ENCODE results near the gene MYO15A. TPM values are rescaled to one million over a fixed set of nuclear protein-coding genes. Genes with fewer than 3 reads are reported as not detected.

The MYO15A gene
- total RNA-seq, 1 donor from 2014 or later: 0.33 TPM

- DNase-seq (ENCODE audit: low read depth): no peak
- Histone ChIP-seq H3K27me3 (ENCODE audit: control insufficient read depth, insufficient read depth, low read length) (no peaks in the 10 kb centered on the region), H3K4me3 (ENCODE audit: low read depth, low read length) (no peak overlapping the region), H3K36me3 (ENCODE audit: control insufficient read depth, insufficient read depth, low read length) (no peaks in the 10 kb centered on the region)
- TF ChIP-seq CTCF (IDR thresholded peaks at IDR 0.05; ENCODE audit: insufficient read depth, low read length, poor library complexity, severe bottlenecking): peak; percentile 98
These were observed 109.0 kb downstream of the MYO15A start for GRCh38 chr17:18217412-18218015.

- no peaks in the 10 kb centered on the region for H3K36me3 ChIP-seq (ENCODE audit: control insufficient read depth, insufficient read depth, low read length)
- TF ChIP-seq CTCF (IDR thresholded peaks at IDR 0.05; ENCODE audit: insufficient read depth, low read length, poor library complexity, severe bottlenecking): no peak
- no peak for DNase-seq (ENCODE audit: low read depth)
- H3K27me3 ChIP-seq (ENCODE audit: control insufficient read depth, insufficient read depth, low read length): no peaks in the 10 kb centered on the region
- no peak overlapping the region for H3K4me3 ChIP-seq (ENCODE audit: low read depth, low read length)
These were observed 110.3 kb downstream of the MYO15A start for GRCh38 chr17:18218756-18219415.

GRCh38 chr17:18224053-18224386 is 115.5 kb downstream of the MYO15A start:
- TF ChIP-seq CTCF (IDR thresholded peaks at IDR 0.05; ENCODE audit: insufficient read depth, low read length, poor library complexity, severe bottlenecking): no peak
- Histone ChIP-seq H3K36me3 (ENCODE audit: control insufficient read depth, insufficient read depth, low read length) (no peaks in the 10 kb centered on the region), H3K27me3 (ENCODE audit: control insufficient read depth, insufficient read depth, low read length) (no peaks in the 10 kb centered on the region), H3K4me3 (ENCODE audit: low read depth, low read length) (no peak overlapping the region)
- DNase-seq (ENCODE audit: low read depth): no peak

GRCh38 chr17:18224387-18225120 is 116.0 kb downstream of the MYO15A start:
- DNase-seq (ENCODE audit: low read depth): no peak
- H3K4me3 ChIP-seq (ENCODE audit: low read depth, low read length): peak overlapping the region; percentile 7
- no peaks in the 10 kb centered on the region for H3K36me3 ChIP-seq (ENCODE audit: control insufficient read depth, insufficient read depth, low read length)
- no peaks in the 10 kb centered on the region for H3K27me3 ChIP-seq (ENCODE audit: control insufficient read depth, insufficient read depth, low read length)
- TF ChIP-seq CTCF (IDR thresholded peaks at IDR 0.05; ENCODE audit: insufficient read depth, low read length, poor library complexity, severe bottlenecking): no peak

DNA sequence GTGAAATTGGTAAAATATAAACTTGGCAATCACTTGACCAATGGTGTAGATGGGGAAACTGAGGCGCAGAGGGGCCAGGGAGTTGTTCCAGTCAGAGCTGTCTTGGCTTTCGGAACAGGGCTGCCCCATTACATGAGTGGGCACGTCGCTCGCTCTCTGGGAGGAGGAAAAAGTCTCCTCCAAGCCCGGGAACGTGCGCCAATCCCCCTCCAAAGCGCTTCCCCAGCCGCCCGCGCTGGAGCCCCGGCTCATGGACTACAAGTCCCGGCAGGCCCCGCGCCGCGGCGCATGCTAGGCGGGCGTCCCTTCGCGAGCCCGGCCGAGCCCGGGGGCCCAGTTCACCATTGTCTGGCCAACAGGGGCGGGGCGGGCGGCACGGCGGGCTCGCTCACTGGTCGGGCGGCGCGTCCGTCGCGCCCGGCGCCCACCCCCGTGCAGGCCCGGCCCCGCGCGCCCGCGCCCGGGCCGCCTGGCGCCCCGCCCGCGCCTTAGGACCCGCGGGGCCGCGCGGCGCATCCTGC is 116.6 kb downstream of the MYO15A start, which contains the start of gene LLGL1:
LLGL1 (plus strand) TSS at position 515 of the 521 bp plus-strand sequence. CDS start 48 bp downstream, outside the sequence.
- peak; percentile 56 for DNase-seq (ENCODE audit: low read depth)
- Histone ChIP-seq H3K27me3 (ENCODE audit: control insufficient read depth, insufficient read depth, low read length) (no peaks in the 10 kb centered on the region), H3K4me3 (ENCODE audit: low read depth, low read length) (peak within 1 kb of the TSS; percentile 68), H3K36me3 (ENCODE audit: control insufficient read depth, insufficient read depth, low read length) (no peaks in the 10 kb centered on the region)
- no peak for TF ChIP-seq CTCF (IDR thresholded peaks at IDR 0.05; ENCODE audit: insufficient read depth, low read length, poor library complexity, severe bottlenecking)
